K562 (cell line): ENCODE results near the gene CNKSR1. TPM values are rescaled to one million over a fixed set of nuclear protein-coding genes. Genes with fewer than 3 reads are reported as not detected.

Experiments
- ATAC-seq: fragments of 200-7000 bp; cut with Tn5 transposase; 3 replicates; pipeline ENCODE4 v1.9.1; 2020; ENCODE audit warnings: moderate library complexity
- BruUV-seq: library from RNA; stranded (reverse); fragments of 400-500 nt; replicated peaks from 2 replicates; lab custom pipeline; 2021; lab: Mats Ljungman, UMichigan
- CTCF ChIA-PET: fragments of 300-600 bp; formaldehyde crosslinking; extraction: SDS; loops from one replicate; lab custom pipeline; 2021; ENCODE audit warnings: low intra/inter-chr PET ratio; lab: Yijun Ruan, JAX
- POLR2A ChIA-PET: fragments of 300-600, 350-650 bp; sonication (Branson Sonifier 250); formaldehyde crosslinking; extraction: SDS; loops from one replicate; lab custom pipeline; 2021; ENCODE audit warnings: antibody characterized with exemption, inconsistent platforms; lab: Yijun Ruan, JAX
- DNase-seq, 4 experiments: peaks; one replicate each; pipeline versions ENCODE4 v3.0.0 to v3.0.0-alpha.2; 2011 to 2018; ENCODE audit warnings: low spot score in 3 of 4, mixed read lengths in 3 of 4; ENCODE audit errors: extremely low read depth in 1 of 4
- FAIRE-seq: peaks from 2 replicates; lab custom pipeline; 2011; peaks lifted over from hg19 to GRCh38; lab: Jason Lieb, UNC
- H2AFZ ChIP-seq: 2 replicates; pipeline ENCODE4 v1.6.0; 2011; ENCODE audit warnings: low read depth, low read length, control low read depth, inconsistent platforms
- H3K27ac ChIP-seq: fragments of 200-600 bp; 3 replicates; pipeline ENCODE4 v1.8.0; 2011; ENCODE audit warnings: low read depth, mild to moderate bottlenecking, control low read depth, inconsistent platforms, low read length, moderate library complexity, mixed read lengths; ENCODE audit errors: extremely low read depth
- H3K27me3 ChIP-seq, 2 experiments: fragments of 300-600 bp in 1 of 2; 2 replicates in 1 of 2; 3 replicates in 1 of 2; pipeline versions ENCODE4 v1.6.0 to v1.8.0; 2011; ENCODE audit warnings: inconsistent platforms in 2 of 2, low read length in 2 of 2, mild to moderate bottlenecking in 1 of 2, mixed read lengths in 1 of 2, moderate library complexity in 1 of 2; ENCODE audit not compliant: control insufficient read depth in 2 of 2, insufficient read depth in 2 of 2
- H3K36me3 ChIP-seq: fragments of 300-600 bp; 3 replicates; pipeline ENCODE4 v1.8.0; 2011; ENCODE audit warnings: mild to moderate bottlenecking, low read length, inconsistent platforms; ENCODE audit not compliant: control insufficient read depth, insufficient read depth
- H3K4me1 ChIP-seq, 2 experiments: fragments of 200-600 bp in 1 of 2; replicated peaks in 1 of 2; 2 replicates in 1 of 2; 3 replicates in 1 of 2; pipeline versions ENCODE4 v1.5.1 to v1.8.0; 2011; ENCODE audit warnings: inconsistent platforms in 2 of 2, low read length in 2 of 2, mild to moderate bottlenecking in 1 of 2, mixed read lengths in 1 of 2, moderate library complexity in 1 of 2; ENCODE audit not compliant: control insufficient read depth in 2 of 2, insufficient read depth in 2 of 2
- H3K4me2 ChIP-seq: 2 replicates; pipeline ENCODE4 v1.6.1; 2011; ENCODE audit warnings: low read length, control low read depth, inconsistent platforms, mixed read lengths; ENCODE audit not compliant: insufficient read depth
- H3K4me3 ChIP-seq: fragments of 200-600 bp; sonication (generic), shearing (Covaris generic); 2 replicates; pipeline ENCODE4 v1.5.1; 2016; ENCODE audit warnings: control low read depth, inconsistent platforms
- H3K79me2 ChIP-seq: fragments of 200-600 bp; 3 replicates; pipeline ENCODE4 v1.8.0; 2011; ENCODE audit warnings: low read length, inconsistent platforms; ENCODE audit not compliant: control insufficient read depth, insufficient read depth
- H3K9ac ChIP-seq, 2 experiments: 2 replicates each; pipeline versions ENCODE4 v1.6.0 to v1.6.1; 2011; ENCODE audit warnings: low read depth in 2 of 2, low read length in 2 of 2, control low read depth in 1 of 2, inconsistent platforms in 1 of 2, mild to moderate bottlenecking in 1 of 2, mixed read lengths in 1 of 2; ENCODE audit not compliant: insufficient read depth in 1 of 2
- H3K9me1 ChIP-seq: one replicate; pipeline ENCODE4 v1.6.0; 2011; ENCODE audit warnings: inconsistent platforms, mild to moderate bottlenecking, low read length, moderate library complexity; ENCODE audit not compliant: control insufficient read depth, insufficient read depth
- H3K9me3 ChIP-seq: replicated peaks from 2 replicates; pipeline ENCODE4 v1.5.1; 2011; ENCODE audit warnings: low read depth, low read length, inconsistent platforms; ENCODE audit not compliant: control insufficient read depth, insufficient read depth
- H4K20me1 ChIP-seq: replicated peaks from 2 replicates; pipeline ENCODE4 v1.6.1; 2011; ENCODE audit warnings: low read length, inconsistent platforms, mixed read lengths; ENCODE audit not compliant: control insufficient read depth, insufficient read depth
- ATF1 ChIP-seq, 2 experiments: fragments of 450-650 bp in 1 of 2; IDR thresholded peaks; 2 replicates each; pipeline ENCODE4 v1.6.1; 2016; ENCODE audit warnings: missing compliant biosample characterization in 1 of 2, missing genetic modification characterization in 1 of 2
- CSDE1 ChIP-seq, 2 experiments: fragments of 450-650 bp; IDR thresholded peaks; 2 replicates each; pipeline ENCODE4 v1.6.1; 2016; ENCODE audit warnings: mild to moderate bottlenecking in 1 of 2
- FOXJ2 ChIP-seq: fragments of 200-800 bp; sonication (Bioruptor generic); IDR thresholded peaks from 2 replicates; pipeline ENCODE4 v1.6.1; 2016; ENCODE audit warnings: missing genetic modification characterization, missing compliant biosample characterization
- GABPA ChIP-seq: fragments of 200-800 bp; sonication (Bioruptor generic); conservative IDR thresholded peaks from 2 replicates; pipeline ENCODE4 v1.6.1; 2016; ENCODE audit warnings: low read depth, missing genetic modification characterization, missing compliant biosample characterization
- HINFP ChIP-seq: fragments of 450-650 bp; conservative IDR thresholded peaks from 2 replicates; pipeline ENCODE4 v1.6.1; 2016; ENCODE audit warnings: missing genetic modification characterization, low read depth, mild to moderate bottlenecking, control low read depth, missing compliant biosample characterization
- KDM1A ChIP-seq, 2 experiments: fragments of 450-650 bp; IDR thresholded peaks; 2 replicates each; pipeline ENCODE4 v1.6.1; 2016; ENCODE audit warnings: mild to moderate bottlenecking in 2 of 2
- MAZ ChIP-seq, 2 experiments: fragments of 450-650 bp in 1 of 2; sonication (generic) in 1 of 2; formaldehyde crosslinking; IDR thresholded peaks in 1 of 2; conservative IDR thresholded peaks in 1 of 2; 2 replicates each; pipeline versions ENCODE4 v1.4.0 to v1.5.0; 2020; ENCODE audit warnings: mild to moderate bottlenecking in 1 of 2, missing genetic modification reagents in 1 of 2
- MECOM ChIP-seq: fragments of 250-450 bp; sonication (Bioruptor Pico); IDR thresholded peaks from 2 replicates; pipeline ENCODE4 v1.8.0; 2022; ENCODE audit warnings: inconsistent platforms
- MTF1 ChIP-seq: fragments of 250-450 bp; sonication (Bioruptor Pico); IDR thresholded peaks from 2 replicates; pipeline ENCODE4 v1.9.0; 2021; ENCODE audit warnings: moderate library complexity, mild to moderate bottlenecking, inconsistent platforms, borderline replicate concordance
- NRF1 ChIP-seq, 2 experiments: fragments of 450-650 bp; IDR thresholded peaks in 1 of 2; conservative IDR thresholded peaks in 1 of 2; 2 replicates each; pipeline ENCODE4 v1.6.1; 2014; ENCODE audit warnings: mild to moderate bottlenecking in 2 of 2
- PTBP1 ChIP-seq: fragments of 200-400 bp; formaldehyde crosslinking; IDR thresholded peaks from 2 replicates; pipeline ENCODE4 v1.6.1; 2017; ENCODE audit warnings: low read depth, low read length
- RFX1 ChIP-seq: fragments of 450-650 bp; IDR thresholded peaks from 2 replicates; pipeline ENCODE4 v1.6.1; 2016; ENCODE audit warnings: mild to moderate bottlenecking, moderate library complexity
- ZNF324 ChIP-seq: fragments of 250-450 bp; sonication (Bioruptor Pico); IDR thresholded peaks from 2 replicates; pipeline ENCODE4 v1.4.0; 2020; ENCODE audit warnings: mild to moderate bottlenecking
- WGBS: fragments of 100-300 bp; shearing (Covaris generic); methylation state at CpG from one replicate; pipeline ENCODE4 v1.1.6; 2016; ENCODE audit warnings: low coverage, mixed read lengths; ENCODE audit not compliant: insufficient coverage; ENCODE audit errors: missing lambda C conversion rate; 5-methylcytosine and 5-hydroxymethylcytosine counted together
- in situ Hi-C: fragments of 300-500 bp; cut with MboI; formaldehyde crosslinking; loops from 4 replicates; pipeline ENCODE4 v1.15.0; 2018; ENCODE audit warnings: inconsistent platforms, mixed read lengths
- intact Hi-C: fragments of 100-400 bp; cut with micrococcal nuclease; formaldehyde crosslinking; loops from 2 replicates; pipeline ENCODE4 v1.14.2; 2022
- polyA plus RNA-seq, 8 experiments: library from polyadenylated mRNA; depleted of rRNA in 4 of 8; stranded (reverse) in 5 of 8; unstranded in 3 of 8; fragments of >200 nt; fragmentation: Nextera tagmentation in 2 of 8; fragmentation: Illumina TruSeq in 1 of 8; extraction: Ambion mirVana in 2 of 8; extraction: Trizol in 1 of 8; gene quantifications; 2 replicates each; pipeline versions ENCODE4 v1.2.1 to v1.2.3, GENCODE V29; 2011 to 2014; ENCODE audit warnings: inconsistent platforms in 1 of 8, missing spikeins in 1 of 8
- total RNA-seq, 7 experiments: library from RNA; depleted of rRNA in 6 of 7; stranded (reverse); fragments of >200 nt in 6 of 7; fragmentation: Illumina TruSeq in 2 of 7; extraction: Trizol in 2 of 7; gene quantifications; 2 replicates each; pipeline versions ENCODE4 v1.2.1 to v1.2.3, GENCODE V29; 2011 to 2021; ENCODE audit warnings: low replicate concordance in 1 of 7
- TF ChIP-seq, protein P1 (sequence below): fragments of 200-800 bp; sonication (Bioruptor generic); IDR thresholded peaks from 2 replicates; pipeline ENCODE4 v1.6.1; 2017; ENCODE audit warnings: missing genetic modification characterization, missing compliant biosample characterization
- TF ChIP-seq, protein P2 (sequence below), 2 experiments: IDR thresholded peaks in 1 of 2; conservative IDR thresholded peaks in 1 of 2; 2 replicates each; pipeline ENCODE4 v1.6.1; 2016; ENCODE audit warnings: low read depth in 2 of 2, mild to moderate bottlenecking in 1 of 2, missing compliant biosample characterization in 1 of 2, missing genetic modification characterization in 1 of 2, moderate library complexity in 1 of 2

CNKSR1 gene
- total and polyA plus RNA-seq, 9 of the 15 experiments (the other 6 are each of a cell fraction or from before 2014, with no cell fraction given), result 0.03 to 2.8 (median 1.1) TPM

- Histone ChIP-seq H2AFZ (peak overlapping the region; percentile 67), H3K9me1 (no peaks in the 10 kb centered on the region), H3K79me2 (peaks cover 11% of the 10 kb centered on the region), H3K9me3 (no peaks in the 10 kb centered on the region), H3K27ac (peak overlapping the region; percentile 29; the same call in 2 of the 3 replicates), H3K4me2 (no peak overlapping the region; the same call in 1 of the 2 replicates), H4K20me1 (no peaks in the 10 kb centered on the region), H3K9ac (no peak overlapping the region), H3K4me3 (no peak overlapping the region), H3K36me3 (no peaks in the 10 kb centered on the region), H3K27me3 (no peaks in the 10 kb centered on the region), H3K4me1 (peaks cover 28 to 45% of the 10 kb centered on the region in 2 experiments)
- ChIA-PET CTCF (no interaction called here), POLR2A (interaction anchor here (0.9 to 1.3 kb wide), 5 partner anchors 9 to 96 kb away, joined by 3 to 4 read pairs (median 3); no protein-coding TSS in a partner anchor)
- peak in 2 of 4 experiments; percentile 60 to 82 for DNase-seq
- in situ Hi-C loops, result no loop called here
- intact Hi-C loops, result no loop called here
- BruUV-seq, result no TSS peak
- FAIRE-seq, result peak; percentile 65
- 45% methylated on average over 5 of the region's 5 CpGs for WGBS
- ATAC-seq, result peak; percentile 74
- 0 out of 2 replicates have a peak, but pooled peaks have one; percentile 35 for TF ChIP-seq FOXJ2 (tag)
- TF ChIP-seq GABPA (tag), result no peak
- TF ChIP-seq HINFP, result peak; percentile 53; the same call in 1 of the 2 replicates
- TF ChIP-seq KDM1A (IDR thresholded peaks at IDR 0.05), result no peak
- peak; percentile 25 to 40; a peak in 3 of 4 replicates for TF ChIP-seq NRF1 (conservative IDR thresholded peaks at IDR 0.05 in 1 of 2, IDR thresholded peaks at IDR 0.05 in 1 of 2)
- TF ChIP-seq, protein P1, sequence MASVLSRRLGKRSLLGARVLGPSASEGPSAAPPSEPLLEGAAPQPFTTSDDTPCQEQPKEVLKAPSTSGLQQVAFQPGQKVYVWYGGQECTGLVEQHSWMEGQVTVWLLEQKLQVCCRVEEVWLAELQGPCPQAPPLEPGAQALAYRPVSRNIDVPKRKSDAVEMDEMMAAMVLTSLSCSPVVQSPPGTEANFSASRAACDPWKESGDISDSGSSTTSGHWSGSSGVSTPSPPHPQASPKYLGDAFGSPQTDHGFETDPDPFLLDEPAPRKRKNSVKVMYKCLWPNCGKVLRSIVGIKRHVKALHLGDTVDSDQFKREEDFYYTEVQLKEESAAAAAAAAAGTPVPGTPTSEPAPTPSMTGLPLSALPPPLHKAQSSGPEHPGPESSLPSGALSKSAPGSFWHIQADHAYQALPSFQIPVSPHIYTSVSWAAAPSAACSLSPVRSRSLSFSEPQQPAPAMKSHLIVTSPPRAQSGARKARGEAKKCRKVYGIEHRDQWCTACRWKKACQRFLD (CRISPR knock-in tag), result no peak; the same call in 1 of the 2 replicates
- TF ChIP-seq ZNF324 (CRISPR knock-in tag), result no peak
- no peak for TF ChIP-seq MAZ (CRISPR knock-in tag; conservative IDR thresholded peaks at IDR 0.05 in 1 of 2, IDR thresholded peaks at IDR 0.05 in 1 of 2)
- TF ChIP-seq CSDE1 (IDR thresholded peaks at IDR 0.05), result peak in 1 of 2 experiments; percentile 97; a peak in 2 of 4 replicates
- no peak for TF ChIP-seq MTF1 (CRISPR knock-in tag)
- TF ChIP-seq, protein P2, sequence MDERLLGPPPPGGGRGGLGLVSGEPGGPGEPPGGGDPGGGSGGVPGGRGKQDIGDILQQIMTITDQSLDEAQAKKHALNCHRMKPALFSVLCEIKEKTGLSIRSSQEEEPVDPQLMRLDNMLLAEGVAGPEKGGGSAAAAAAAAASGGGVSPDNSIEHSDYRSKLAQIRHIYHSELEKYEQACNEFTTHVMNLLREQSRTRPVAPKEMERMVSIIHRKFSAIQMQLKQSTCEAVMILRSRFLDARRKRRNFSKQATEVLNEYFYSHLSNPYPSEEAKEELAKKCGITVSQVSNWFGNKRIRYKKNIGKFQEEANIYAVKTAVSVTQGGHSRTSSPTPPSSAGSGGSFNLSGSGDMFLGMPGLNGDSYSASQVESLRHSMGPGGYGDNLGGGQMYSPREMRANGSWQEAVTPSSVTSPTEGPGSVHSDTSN (CRISPR knock-in tag; IDR thresholded peaks at IDR 0.05; ENCODE audit: low read depth), result no peak
- TF ChIP-seq, protein P2 (tag; conservative IDR thresholded peaks at IDR 0.05; ENCODE audit: low read depth), result peak; percentile 81
- TF ChIP-seq ATF1 (CRISPR knock-in tag; IDR thresholded peaks at IDR 0.05), result no peak
- TF ChIP-seq ATF1 (tag; IDR thresholded peaks at IDR 0.05), result peak; percentile 26; the same call in 1 of the 2 replicates
- TF ChIP-seq RFX1, result peak; percentile 100
- no peak for TF ChIP-seq MECOM (CRISPR knock-in tag)
- no peak for TF ChIP-seq PTBP1
These were observed 45.0 kb upstream of the CNKSR1 start for GRCh38 chr1:26132128-26132833.
